Endodermal cell (in vitro differentiated cells): Measurements from ENCODE around the gene NOL6. TPM values are rescaled to one million over a fixed set of nuclear protein-coding genes. Genes with fewer than 3 reads are reported as not detected.

Source experiments
- DNase-seq: peaks from one replicate; pipeline ENCODE4 v3.0.0-alpha.2; 2017
- H3K27ac ChIP-seq: 2 replicates; pipeline ENCODE4 v1.5.1; 2013; ENCODE audit warnings: mild to moderate bottlenecking, low read depth, low read length, moderate library complexity
- H3K27me3 ChIP-seq: 2 replicates; pipeline ENCODE4 v1.6.1; 2013; ENCODE audit warnings: mild to moderate bottlenecking, low read length, moderate library complexity; ENCODE audit not compliant: insufficient read depth, control insufficient read depth, poor library complexity, severe bottlenecking
- H3K36me3 ChIP-seq: 2 replicates; pipeline ENCODE4 v1.7.0; 2013; ENCODE audit warnings: mild to moderate bottlenecking, low read length, moderate library complexity; ENCODE audit not compliant: control insufficient read depth, insufficient read depth
- H3K4me1 ChIP-seq: one replicate; pipeline ENCODE4 v1.7.0; 2013; ENCODE audit warnings: low read length; ENCODE audit not compliant: control insufficient read depth, insufficient read depth
- H3K4me3 ChIP-seq: 2 replicates; pipeline ENCODE4 v1.5.1; 2013; ENCODE audit warnings: mild to moderate bottlenecking, low read length, moderate library complexity
- H3K9ac ChIP-seq: 2 replicates; pipeline ENCODE4 v1.6.1; 2013; ENCODE audit warnings: mild to moderate bottlenecking, low read length, moderate library complexity; ENCODE audit not compliant: poor library complexity, severe bottlenecking; ENCODE audit errors: extremely low read depth
- H3K9me3 ChIP-seq: 2 replicates; pipeline ENCODE4 v1.6.1; 2013; ENCODE audit warnings: mild to moderate bottlenecking, low read length, moderate library complexity; ENCODE audit not compliant: control insufficient read depth
- H3K27ac Mint-ChIP-seq: 2 replicates; pipeline ENCODE4 v1.8.0; 2020; ENCODE audit warnings: mixed read lengths
- H3K27me3 Mint-ChIP-seq: 2 replicates; pipeline ENCODE4 v1.8.0; 2021; ENCODE audit warnings: mild to moderate bottlenecking, mixed read lengths; ENCODE audit not compliant: insufficient read depth
- H3K36me3 Mint-ChIP-seq: 2 replicates; pipeline ENCODE4 v1.8.0; 2020; ENCODE audit warnings: low read depth, mixed read lengths
- H3K4me1 Mint-ChIP-seq: 2 replicates; pipeline ENCODE4 v1.8.0; 2020; ENCODE audit warnings: mixed read lengths
- H3K4me3 Mint-ChIP-seq: 2 replicates; pipeline ENCODE4 v1.8.0; 2020; ENCODE audit warnings: mild to moderate bottlenecking, moderate library complexity, mixed read lengths
- H3K9me3 Mint-ChIP-seq: 2 replicates; pipeline ENCODE4 v1.8.0; 2020; ENCODE audit warnings: mild to moderate bottlenecking, mixed read lengths
- WGBS, 2 experiments: methylation state at CpG; one replicate each; pipeline versions ENCODE4 v1.1.5 to v1.1.7; 2013; ENCODE audit warnings: missing lambda C conversion rate in 2 of 2, mixed read lengths in 1 of 2; ENCODE audit not compliant: insufficient coverage in 1 of 2, insufficient read length in 1 of 2; 5-methylcytosine and 5-hydroxymethylcytosine counted together
- total RNA-seq, 2 donors: library from RNA; stranded (reverse); fragmentation: NEBNext Ultra II Directional in 1 of 2; extraction: Animal tissue kit (Norgen Biotek cat#: 25700) in 1 of 2; gene quantifications; 2 replicates in 1 of 2; 3 replicates in 1 of 2; pipeline ENCODE4 v1.2.1, GENCODE V29; 2021
- TF ChIP-seq, protein P1 (sequence below): fragments of 200-600 bp; sonication (generic); conservative IDR thresholded peaks from 2 replicates; pipeline ENCODE4 v1.5.0; 2021; ENCODE audit warnings: antibody characterized with exemption, mild to moderate bottlenecking

Gene NOL6
- total RNA-seq, 2 donors from 2014 or later = 34.2 to 34.6 TPM

DNA sequence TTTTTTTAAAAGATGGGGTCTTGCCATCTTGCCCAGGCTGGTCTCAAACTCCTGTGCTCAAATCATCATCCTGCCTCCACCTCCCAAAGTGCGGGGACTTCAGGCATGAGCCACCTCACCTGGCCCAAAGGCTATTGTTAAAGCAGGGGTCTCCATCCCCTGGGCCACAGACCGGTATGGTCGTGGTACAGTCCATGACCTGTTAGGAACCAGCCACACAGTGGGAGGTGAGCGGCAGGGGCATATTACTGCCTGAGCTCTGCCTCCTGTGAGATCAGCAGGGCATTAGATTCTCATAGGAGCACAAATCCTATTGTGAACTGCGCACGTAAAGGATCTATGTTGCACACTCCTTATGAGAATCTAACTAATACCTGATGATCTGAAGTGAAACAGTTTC is 7.3 kb upstream of the NOL6 start:
- Mint-ChIP-seq H3K4me1 (peaks cover 3% of the 10 kb centered on the region), H3K9me3 (no peaks in the 10 kb centered on the region), H3K36me3 (no peaks in the 10 kb centered on the region), H3K27ac (no peak overlapping the region), H3K27me3 (no peaks in the 10 kb centered on the region), H3K4me3 (no peak overlapping the region)
- no peak for DNase-seq
- 95 to 98% methylated on average over 5 to 6 of the region's 6 CpGs for WGBS, 2 experiments
- H3K9ac ChIP-seq = no peak overlapping the region
- H3K9me3 ChIP-seq = no peaks in the 10 kb centered on the region
- H3K27ac ChIP-seq = no peak overlapping the region
- TF ChIP-seq, protein P1, sequence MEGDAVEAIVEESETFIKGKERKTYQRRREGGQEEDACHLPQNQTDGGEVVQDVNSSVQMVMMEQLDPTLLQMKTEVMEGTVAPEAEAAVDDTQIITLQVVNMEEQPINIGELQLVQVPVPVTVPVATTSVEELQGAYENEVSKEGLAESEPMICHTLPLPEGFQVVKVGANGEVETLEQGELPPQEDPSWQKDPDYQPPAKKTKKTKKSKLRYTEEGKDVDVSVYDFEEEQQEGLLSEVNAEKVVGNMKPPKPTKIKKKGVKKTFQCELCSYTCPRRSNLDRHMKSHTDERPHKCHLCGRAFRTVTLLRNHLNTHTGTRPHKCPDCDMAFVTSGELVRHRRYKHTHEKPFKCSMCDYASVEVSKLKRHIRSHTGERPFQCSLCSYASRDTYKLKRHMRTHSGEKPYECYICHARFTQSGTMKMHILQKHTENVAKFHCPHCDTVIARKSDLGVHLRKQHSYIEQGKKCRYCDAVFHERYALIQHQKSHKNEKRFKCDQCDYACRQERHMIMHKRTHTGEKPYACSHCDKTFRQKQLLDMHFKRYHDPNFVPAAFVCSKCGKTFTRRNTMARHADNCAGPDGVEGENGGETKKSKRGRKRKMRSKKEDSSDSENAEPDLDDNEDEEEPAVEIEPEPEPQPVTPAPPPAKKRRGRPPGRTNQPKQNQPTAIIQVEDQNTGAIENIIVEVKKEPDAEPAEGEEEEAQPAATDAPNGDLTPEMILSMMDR = no peak
- H3K27me3 ChIP-seq = no peaks in the 10 kb centered on the region
- no peaks in the 10 kb centered on the region for H3K4me1 ChIP-seq
- no peaks in the 10 kb centered on the region for H3K36me3 ChIP-seq
- H3K4me3 ChIP-seq = no peak overlapping the region

DNA sequence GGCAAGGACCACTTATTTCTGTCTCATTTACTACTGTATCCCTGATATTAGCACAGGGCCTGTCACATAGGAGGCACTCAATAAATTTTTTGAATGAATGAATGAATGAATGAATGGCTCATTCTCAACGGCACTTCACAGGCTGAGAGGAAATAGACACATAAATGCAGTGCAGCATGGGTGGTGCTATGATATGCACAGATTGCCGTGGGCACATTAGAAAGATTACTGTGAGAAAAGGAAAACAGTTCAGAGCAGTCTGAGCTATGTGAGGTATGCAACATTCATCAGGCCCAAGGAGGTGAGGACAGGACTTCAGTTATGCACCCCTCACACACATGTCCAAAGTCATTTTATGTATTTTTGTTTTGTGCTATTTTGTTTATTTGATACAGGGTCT is 6.4 kb upstream of the NOL6 start:
- no peaks in the 10 kb centered on the region for H3K27me3 Mint-ChIP-seq
- H3K36me3 ChIP-seq = no peaks in the 10 kb centered on the region
- no peak overlapping the region for H3K27ac Mint-ChIP-seq
- peaks cover 2% of the 10 kb centered on the region for H3K4me1 Mint-ChIP-seq
- TF ChIP-seq, protein P1 = no peak
- no peak overlapping the region for H3K4me3 Mint-ChIP-seq
- H3K4me1 ChIP-seq = no peaks in the 10 kb centered on the region
- H3K9me3 ChIP-seq = no peaks in the 10 kb centered on the region
- no peak overlapping the region for H3K4me3 ChIP-seq
- no peaks in the 10 kb centered on the region for H3K9me3 Mint-ChIP-seq
- no peak overlapping the region for H3K27ac ChIP-seq
- H3K36me3 Mint-ChIP-seq = no peaks in the 10 kb centered on the region
- H3K9ac ChIP-seq = no peak overlapping the region
- H3K27me3 ChIP-seq = no peaks in the 10 kb centered on the region
- 88 to 94% methylated on average over 2 of the region's 2 CpGs for WGBS, 2 experiments
- no peak for DNase-seq

DNA sequence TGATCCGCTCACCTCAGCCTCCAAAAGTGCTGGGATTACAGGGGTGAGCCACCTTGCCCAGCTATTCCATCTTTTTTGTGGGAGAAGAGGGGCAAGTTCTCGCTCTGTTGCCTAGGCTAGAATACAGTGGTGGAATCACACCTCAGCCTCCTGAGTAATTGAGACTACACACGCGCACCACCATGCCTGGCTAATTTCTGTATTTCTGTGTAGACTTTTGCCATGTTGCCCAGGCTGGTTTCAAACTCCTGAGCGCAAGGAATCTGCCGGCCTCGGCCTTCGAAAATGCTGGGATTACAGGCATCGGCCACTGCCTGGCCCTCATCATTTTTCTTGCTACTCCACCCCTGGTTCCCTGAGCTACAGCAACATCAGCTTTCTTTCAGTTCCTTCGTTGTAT is 2.8 kb upstream of the NOL6 start:
- no peak for DNase-seq
- Mint-ChIP-seq H3K27ac (peak overlapping the region; percentile 23), H3K27me3 (no peaks in the 10 kb centered on the region), H3K4me3 (no peak overlapping the region), H3K36me3 (peaks cover 7% of the 10 kb centered on the region), H3K4me1 (peaks cover 11% of the 10 kb centered on the region), H3K9me3 (no peaks in the 10 kb centered on the region)
- 95% methylated on average over 10 of the region's 10 CpGs for WGBS, 2 experiments
- peaks cover 4% of the 10 kb centered on the region for H3K36me3 ChIP-seq
- H3K27me3 ChIP-seq = no peaks in the 10 kb centered on the region
- TF ChIP-seq, protein P1 = no peak
- no peak overlapping the region for H3K9ac ChIP-seq
- H3K4me3 ChIP-seq = no peak overlapping the region
- no peaks in the 10 kb centered on the region for H3K4me1 ChIP-seq
- no peak overlapping the region for H3K27ac ChIP-seq
- no peaks in the 10 kb centered on the region for H3K9me3 ChIP-seq
